GM21786 (cell line): ENCODE results near the gene USF1.
"Not testable (repeated sequence)": the region's sequence is repeated elsewhere in the genome, so short reads cannot be mapped to it uniquely, and the experiment has no call there.

Experiments used
- ATAC-seq: cut with Tn5 transposase; IDR thresholded peaks from one replicate; pipeline ENCODE4 v1.9.1; 2021; ENCODE audit not compliant: unreplicated experiment

USF1 gene

GRCh38 chr1:160992036-160992435, 53.7 kb downstream of the USF1 start:
- not testable (repeated sequence) for ATAC-seq
